Eye (tissue), 1 donor: ENCODE results near the gene NHLH2.

Experiments used
- DNase-seq: peaks from one replicate; pipeline ENCODE4 v3.0.0-alpha.2; 2015

NHLH2 gene

DNA sequence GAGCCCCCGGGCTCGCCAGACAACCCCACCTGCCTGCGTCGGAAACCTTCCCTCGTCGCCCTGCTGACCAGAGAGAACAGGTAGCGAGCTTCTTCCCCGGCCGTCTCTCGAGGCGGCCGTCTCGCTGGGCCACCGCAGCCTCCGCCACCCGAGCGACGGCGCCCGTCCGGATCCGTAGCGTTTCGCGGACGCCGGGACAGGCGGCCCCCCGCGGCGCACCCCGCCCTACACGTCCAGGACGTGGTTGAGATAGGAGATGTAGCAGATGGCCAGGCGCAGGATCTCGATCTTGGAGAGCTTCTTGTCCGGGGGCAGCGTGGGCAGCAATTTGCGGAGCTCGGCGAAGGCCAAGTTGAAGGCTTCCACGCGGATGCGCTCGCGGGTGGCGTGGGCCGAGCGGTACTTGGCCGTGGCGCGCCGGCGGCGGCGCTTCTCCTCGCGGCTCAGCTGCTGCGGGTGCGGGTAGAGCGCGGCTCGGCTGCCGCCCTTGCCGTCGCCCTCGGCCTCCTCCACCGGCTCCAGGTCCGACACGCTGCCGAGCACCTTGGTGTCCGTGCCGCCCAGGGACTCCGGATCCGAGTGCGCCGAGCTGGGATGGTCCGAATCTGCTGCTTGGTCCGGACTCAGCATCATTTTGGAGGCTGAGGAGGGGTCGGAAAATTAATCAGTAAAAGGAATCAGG lies 3.0 kb downstream of the NHLH2 start:
- peak; percentile 68 for DNase-seq

DNA sequence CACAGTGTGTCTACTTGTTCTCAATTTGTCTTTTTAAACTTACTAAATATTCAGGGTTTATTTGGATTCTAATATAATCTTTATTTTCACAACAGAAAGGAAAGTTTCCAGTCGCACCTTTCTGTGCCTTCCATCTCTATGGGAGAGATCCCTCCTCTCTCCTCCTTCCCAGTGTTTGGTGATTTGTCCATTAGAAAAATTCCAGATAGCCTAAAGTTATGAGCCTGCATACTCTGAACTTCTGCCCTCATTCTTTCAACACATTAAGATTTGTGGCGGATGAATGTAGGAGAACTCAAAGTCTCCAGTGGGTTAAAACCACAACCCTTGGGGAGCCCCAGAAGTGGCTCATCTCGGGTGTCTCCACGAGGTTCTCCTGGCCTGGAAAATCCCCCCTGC lies 3.6 kb downstream of the NHLH2 start:
- DNase-seq: peak; percentile 61

DNA sequence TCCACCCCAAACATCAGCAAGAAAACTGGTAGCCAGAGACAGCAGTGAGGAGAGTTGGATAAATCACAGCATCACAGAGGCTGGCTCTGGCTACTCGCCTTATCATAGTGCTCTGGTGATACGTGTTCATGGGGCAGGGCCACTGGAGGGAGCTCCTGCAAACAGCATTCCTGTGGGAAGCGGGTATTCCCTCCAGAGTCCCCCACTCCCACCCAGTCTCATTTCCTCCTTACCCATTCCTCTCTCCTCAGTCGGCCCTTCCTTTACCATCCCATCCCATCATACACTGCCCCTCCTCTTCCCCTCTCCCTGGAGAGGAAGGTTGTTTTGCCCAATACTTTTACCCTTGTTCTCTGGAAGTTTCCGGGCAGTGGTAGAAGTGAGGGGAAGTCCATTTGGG lies 7.1 kb downstream of the NHLH2 start:
- DNase-seq: no peak

GRCh38 chr1:115832651-115833050 lies 8.3 kb downstream of the NHLH2 start:
- no peak for DNase-seq

GRCh38 chr1:115830963-115831362 lies 10.0 kb downstream of the NHLH2 start:
- DNase-seq: no peak

GRCh38 chr1:115829947-115830346 lies 11.0 kb downstream of the NHLH2 start:
- no peak for DNase-seq

GRCh38 chr1:115829023-115829674 lies 11.8 kb downstream of the NHLH2 start:
- peak; percentile 56 for DNase-seq

DNA sequence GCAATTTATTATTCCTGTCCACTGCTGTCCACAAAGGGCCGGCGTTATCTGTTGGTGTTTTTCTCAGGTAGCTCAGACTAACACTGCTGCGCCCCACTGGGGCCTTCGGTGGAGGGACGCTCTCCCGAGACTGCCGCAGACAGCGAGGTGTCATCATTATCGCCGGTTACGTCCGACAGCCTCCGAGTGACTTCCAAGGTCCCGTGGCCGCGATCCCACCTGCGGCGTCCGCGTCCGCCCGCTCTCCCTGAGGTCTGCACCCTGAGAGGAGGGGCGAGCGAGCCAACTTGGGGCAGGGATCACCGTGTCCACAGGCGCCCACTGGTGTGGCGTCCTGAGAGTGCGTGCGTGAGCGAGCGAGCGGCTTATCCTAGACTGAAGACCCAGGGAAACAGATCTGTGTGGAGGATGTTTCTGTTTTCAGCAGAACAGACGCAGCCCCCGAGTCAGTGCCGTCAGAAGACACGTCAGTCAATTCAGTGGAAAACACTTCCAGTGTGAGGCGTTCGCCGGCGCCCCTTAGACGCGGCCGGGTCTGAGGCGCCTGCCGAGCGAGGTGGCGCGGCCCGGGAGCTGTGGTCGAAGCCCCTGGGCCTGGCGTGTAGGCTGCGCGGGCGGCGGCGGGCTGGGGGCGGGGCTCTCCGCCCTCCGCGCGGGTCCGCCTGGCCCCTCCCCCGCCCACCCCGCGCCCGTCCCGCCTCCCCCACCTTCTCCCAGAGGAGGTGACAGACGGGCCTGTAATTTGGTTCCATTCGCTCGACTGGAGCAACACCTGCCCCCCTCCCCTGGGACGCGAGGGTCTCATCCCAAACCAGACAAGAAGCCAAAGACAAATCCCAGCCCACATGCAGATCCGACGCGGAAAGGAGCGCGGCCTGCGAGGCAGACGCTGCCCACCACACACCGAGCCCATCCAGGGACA lies 12.6 kb downstream of the NHLH2 start:
- peak; percentile 86 for DNase-seq

- peak; percentile 69 for DNase-seq
Observed at GRCh38 chr1:115827452-115828044, 13.4 kb downstream of the NHLH2 start.

DNA sequence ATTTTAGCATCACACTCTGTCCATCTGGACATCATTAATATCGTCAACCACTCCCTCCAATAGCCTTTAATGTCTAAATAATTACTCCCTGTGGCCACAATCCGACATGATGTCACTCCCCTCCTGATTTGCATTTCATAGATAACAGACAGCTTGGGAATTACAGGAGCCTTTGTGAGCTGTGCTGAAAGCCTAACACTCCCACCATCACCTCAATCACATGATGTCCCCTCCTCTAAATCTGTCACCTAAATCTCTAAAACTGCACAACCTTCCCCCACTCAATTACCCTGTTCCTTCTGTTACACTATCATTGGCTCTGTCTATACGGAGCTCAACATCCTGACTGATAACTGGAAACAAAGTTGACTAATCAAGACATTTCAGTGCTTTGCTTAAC lies 14.3 kb downstream of the NHLH2 start:
- DNase-seq: peak; percentile 24

GRCh38 chr1:115822117-115822516 lies 18.8 kb downstream of the NHLH2 start:
- DNase-seq: no peak

GRCh38 chr1:115815694-115816093 lies 25.2 kb downstream of the NHLH2 start:
- no peak for DNase-seq

- DNase-seq: no peak
Observed at GRCh38 chr1:115814685-115815398, 26.1 kb downstream of the NHLH2 start.

DNA sequence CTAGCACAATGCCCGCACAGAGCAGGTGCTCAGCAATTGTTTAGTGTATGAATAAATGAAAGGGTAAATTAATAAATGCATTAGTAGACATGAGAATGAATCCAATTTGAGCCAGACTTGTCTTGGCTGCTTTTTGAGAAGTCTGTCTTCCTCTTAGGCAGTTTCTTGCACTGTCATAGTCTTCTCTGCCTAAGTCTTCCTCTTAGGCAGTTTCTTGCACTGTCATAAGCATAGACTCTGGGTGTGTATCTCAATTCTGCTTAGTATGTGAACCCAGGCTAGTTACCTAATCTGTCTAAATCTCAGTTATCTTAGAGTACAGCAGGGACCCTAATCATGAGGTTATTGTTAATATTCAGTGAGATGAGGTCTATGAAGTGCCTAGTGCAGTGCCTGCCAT lies 27.2 kb downstream of the NHLH2 start:
- no peak for DNase-seq

DNA sequence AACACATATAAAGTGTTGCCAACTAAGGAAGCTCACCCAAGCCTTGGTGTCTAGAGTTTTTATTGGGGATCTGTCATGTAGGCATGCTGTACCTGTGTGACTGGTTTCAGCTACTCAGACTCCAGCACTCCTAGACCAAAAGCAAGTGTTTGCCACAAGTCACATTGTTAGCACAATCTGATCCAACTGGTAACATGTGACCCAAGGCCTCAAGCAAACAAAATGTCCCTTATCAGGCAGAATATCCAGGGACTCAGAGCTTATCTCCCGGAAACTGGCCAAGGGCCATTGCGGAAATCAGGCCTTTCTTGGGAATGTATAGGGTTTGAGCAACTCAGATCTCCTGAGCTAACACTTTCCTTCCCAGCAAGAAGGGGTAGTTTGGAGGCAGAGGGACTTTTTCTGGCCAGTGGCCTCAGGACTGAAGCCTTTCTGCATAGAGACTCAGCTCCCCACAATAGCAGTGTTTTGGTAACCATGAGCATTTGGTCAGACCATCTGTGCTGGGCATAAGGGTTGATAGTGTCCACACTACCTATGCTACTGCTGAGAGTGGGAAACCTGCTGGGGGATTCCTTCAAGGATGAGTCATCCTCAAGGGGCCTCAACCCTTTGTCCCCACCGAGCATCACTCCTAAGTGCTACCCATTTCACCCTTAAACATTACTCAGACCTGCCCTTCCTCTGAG lies 29.6 kb downstream of the NHLH2 start:
- DNase-seq: no peak

DNA sequence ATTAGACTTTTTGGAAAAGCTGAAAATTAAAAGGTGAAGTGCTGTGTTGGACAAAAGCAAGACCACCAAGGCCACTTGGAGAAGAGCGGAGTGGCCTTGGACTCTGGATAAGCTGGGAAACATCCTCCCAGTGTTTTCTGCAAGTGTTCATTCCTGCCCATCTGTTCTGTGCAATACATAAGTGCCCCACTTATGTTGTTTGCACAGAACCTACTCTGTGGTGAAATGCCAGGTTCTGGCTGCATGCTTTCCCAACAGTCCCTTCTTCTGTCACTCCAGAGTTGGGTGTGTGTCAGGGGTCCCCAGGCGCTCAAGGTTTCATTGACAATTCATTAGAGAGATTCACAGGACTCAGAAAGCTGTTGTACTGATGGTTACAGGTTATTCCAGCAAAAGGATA lies 30.3 kb downstream of the NHLH2 start:
- DNase-seq: no peak

GRCh38 chr1:115809847-115810246 lies 31.1 kb downstream of the NHLH2 start:
- no peak for DNase-seq

GRCh38 chr1:115809076-115809475 lies 31.9 kb downstream of the NHLH2 start:
- no peak for DNase-seq

- peak; percentile 89 for DNase-seq
Observed at GRCh38 chr1:115807723-115808122, 33.2 kb downstream of the NHLH2 start.

- peak; percentile 55 for DNase-seq
Observed at GRCh38 chr1:115805597-115805996, 35.3 kb downstream of the NHLH2 start.

DNA sequence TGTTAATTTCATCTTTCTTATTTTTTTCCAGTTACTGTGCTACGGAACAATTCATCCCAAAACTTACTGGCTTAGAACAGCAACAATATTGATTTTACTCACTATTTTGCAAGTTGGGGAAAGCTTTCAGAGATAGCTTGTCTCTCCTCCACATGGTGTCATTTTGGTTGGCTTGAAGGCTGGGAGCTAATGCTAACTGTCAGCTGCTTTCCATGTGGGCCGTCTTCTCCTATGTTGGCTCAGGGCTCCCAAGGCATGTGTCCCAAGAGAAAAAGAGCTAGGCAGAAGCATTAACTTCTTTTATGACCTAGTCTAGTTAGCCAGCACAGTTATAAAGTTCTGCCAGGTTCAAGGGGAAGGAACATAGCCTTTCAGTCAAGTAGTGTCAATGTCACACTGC lies 38.5 kb downstream of the NHLH2 start:
- DNase-seq: peak; percentile 64

DNA sequence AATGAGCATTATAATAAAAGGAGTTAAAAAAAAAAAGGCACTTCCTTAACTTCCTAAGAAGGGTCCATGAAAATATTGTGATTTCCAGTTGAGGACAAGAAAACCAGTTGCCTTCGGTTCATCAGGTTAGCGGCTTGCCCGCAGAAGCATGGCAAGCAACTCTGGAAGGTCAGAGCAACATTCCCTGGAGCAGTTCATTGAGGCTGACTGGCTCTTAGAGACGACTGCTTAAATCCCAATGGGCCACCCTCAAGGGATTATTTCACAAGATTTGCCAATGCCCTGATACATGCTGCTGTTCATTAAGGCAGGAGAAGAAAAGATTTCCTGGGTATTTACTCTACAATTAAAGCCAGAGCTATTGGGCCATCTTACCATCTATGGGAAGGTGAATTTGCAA lies 43.4 kb downstream of the NHLH2 start:
- DNase-seq: peak; percentile 58
